SKM-1 treated with dmso at 0.1 percent for 144 hours (cell line): ENCODE results near the gene GRIK5.

Experiments
- DNase-seq: peaks from one replicate; lab custom pipeline; 2025; ENCODE audit not compliant: unreplicated experiment; lab: John Stamatoyannopoulos, UW

GRIK5 gene

GRCh38 chr19:41965106-41965505, 104.9 kb downstream of the GRIK5 start:
- DNase-seq: no peak

DNA sequence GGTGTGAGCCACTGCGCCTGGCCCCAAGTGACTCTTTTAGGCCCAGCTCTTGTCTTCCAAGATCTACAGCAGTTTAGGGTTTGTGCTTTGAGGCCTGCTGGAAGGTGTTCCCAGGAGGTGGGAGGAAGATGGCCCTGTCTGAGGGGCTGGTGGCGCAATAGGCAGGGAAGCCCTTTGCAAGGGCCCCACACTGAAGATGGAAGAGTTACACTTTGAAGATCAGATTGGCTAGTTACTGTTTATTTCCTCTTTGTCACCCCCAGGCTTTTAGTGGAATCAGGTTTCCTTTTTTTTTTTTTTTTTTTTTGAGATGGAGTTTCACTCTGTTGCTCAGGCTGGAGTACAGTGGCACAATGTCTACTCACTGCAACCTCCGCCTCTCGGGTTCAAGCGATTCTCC, 109.0 kb downstream of the GRIK5 start:
- DNase-seq: no peak

DNA sequence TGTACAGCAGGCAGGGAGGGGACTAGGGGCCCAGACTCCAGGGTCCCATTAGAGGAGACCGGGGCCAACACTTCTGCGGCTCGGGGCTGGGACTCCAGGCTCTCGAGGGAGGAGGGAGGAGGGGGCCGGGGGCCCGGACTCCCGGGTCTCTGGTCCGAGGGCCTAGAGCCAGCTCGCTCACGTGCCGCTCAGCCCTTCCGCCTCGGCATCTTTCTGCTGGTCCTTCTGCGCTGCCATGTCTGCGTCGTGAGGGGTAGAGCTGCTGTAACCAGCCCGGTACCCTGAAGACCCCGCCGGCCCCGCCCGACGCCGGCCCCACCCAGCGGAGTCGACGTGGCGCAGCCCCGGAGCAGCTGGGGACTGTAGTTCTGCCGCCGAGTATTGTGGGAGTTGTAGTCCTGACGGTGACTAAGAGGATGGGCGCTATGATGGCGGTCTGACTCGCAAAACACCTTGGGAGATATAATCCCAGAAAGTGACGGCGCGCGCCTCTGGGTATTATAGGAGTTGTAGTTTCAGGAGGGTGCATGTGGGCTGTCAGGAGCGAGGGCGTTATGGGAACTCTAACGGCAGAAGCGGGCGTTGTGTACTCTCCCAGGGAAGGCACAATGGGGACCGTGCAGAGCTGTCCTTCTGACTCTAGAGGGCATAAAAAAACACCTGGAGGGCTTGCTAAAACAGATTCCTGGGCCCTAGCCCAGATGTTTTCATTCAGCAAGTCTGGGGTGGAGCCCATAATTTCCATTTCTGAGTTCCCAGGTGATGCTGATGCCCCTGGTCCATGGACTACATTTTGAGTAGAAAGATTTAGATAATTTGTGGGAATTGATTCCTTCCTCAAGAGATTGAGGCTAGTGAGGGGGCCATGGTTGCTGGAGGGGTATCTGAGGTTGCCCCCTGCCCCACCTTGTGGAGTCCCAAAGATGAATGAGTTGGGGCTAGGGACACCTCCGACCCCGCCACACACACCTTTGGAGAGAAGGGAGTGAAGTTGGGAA, 110.7 kb downstream of the GRIK5 start, which contains the start of gene RABAC1:
Gene RABAC1, minus strand, starts transcription at position 266 of the 998 bp plus-strand sequence. Its CDS starts 29 bp downstream, at position 237.
- peak; percentile 60 for DNase-seq

DNA sequence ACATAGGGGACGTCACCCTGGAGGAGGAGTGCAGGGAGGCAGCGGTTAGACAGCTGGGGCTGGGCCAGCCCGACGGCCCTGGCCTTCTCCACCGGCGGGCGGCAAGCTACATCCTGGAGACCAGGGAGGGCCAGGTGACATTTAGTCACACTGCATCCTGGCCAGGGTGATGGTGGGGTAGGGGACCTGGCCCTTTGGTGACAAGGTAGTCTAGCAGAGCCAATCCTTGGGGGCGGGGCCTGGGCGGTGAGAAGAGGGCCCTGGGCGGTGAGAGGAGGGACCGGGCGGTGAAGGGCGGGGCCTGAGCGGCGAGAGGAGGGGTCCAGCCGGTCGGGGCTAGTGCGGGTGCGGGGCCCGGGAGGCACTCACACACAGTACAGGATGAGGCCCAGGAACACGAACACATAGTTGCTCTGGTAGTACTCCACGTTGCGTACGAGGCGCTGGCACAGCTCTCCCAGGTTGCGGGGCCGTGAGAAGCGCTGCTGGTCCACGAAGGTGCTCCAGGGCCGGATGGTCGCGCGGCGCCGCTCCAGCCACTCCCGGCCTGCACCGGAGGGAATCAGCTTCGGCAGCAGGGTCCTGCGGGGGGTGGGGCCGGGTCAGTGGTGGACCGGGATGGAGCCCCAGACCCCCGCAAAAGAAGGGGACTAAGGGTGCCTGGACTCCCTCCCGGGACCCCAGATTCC, 111.5 kb downstream of the GRIK5 start:
- no peak for DNase-seq

GRCh38 chr19:41957838-41958366, 112.1 kb downstream of the GRIK5 start:
- peak; percentile 39 for DNase-seq

GRCh38 chr19:41957161-41957837, 112.7 kb downstream of the GRIK5 start:
- DNase-seq: no peak

GRCh38 chr19:41956621-41957020, 113.4 kb downstream of the GRIK5 start:
- DNase-seq: no peak

GRCh38 chr19:41955521-41955920, 114.5 kb downstream of the GRIK5 start:
- DNase-seq: no peak

GRCh38 chr19:41951686-41952172, 118.3 kb downstream of the GRIK5 start:
- DNase-seq: no peak
